Calu3 (cell line): ENCODE data around the gene ACACA. TPM values are rescaled to one million over a fixed set of nuclear protein-coding genes. Genes with fewer than 3 reads are reported as not detected.

ENCODE experiments used
- BruUV-seq: library from RNA; stranded (reverse); fragments of 400-500 nt; replicated peaks from 2 replicates; lab custom pipeline; 2021; lab: Mats Ljungman, UMichigan
- CTCF ChIA-PET: fragments of 300-600 bp; sonication (Branson Sonifier 250); formaldehyde crosslinking; loops from one replicate; lab custom pipeline; 2022; ENCODE audit warnings: antibody characterized with exemption; lab: Charles Lee
- DNase-seq: peaks from one replicate; pipeline ENCODE4 v3.0.0; 2022
- H3K27ac Mint-ChIP-seq: one replicate; pipeline ENCODE4 v1.8.0; 2022; ENCODE audit warnings: mixed read lengths; ENCODE audit not compliant: unreplicated experiment
- H3K27me3 Mint-ChIP-seq: one replicate; pipeline ENCODE4 v1.8.0; 2022; ENCODE audit warnings: mixed read lengths; ENCODE audit not compliant: unreplicated experiment
- H3K36me3 Mint-ChIP-seq: one replicate; pipeline ENCODE4 v1.8.0; 2022; ENCODE audit warnings: mild to moderate bottlenecking, moderate library complexity, mixed read lengths; ENCODE audit not compliant: insufficient read depth, unreplicated experiment
- H3K4me1 Mint-ChIP-seq: one replicate; pipeline ENCODE4 v1.8.0; 2022; ENCODE audit warnings: mild to moderate bottlenecking, low read depth, mixed read lengths; ENCODE audit not compliant: unreplicated experiment
- H3K4me3 Mint-ChIP-seq: one replicate; pipeline ENCODE4 v1.8.0; 2022; ENCODE audit warnings: mild to moderate bottlenecking, low read depth, moderate library complexity, mixed read lengths; ENCODE audit not compliant: unreplicated experiment
- H3K9me3 Mint-ChIP-seq: one replicate; pipeline ENCODE4 v1.8.0; 2022; ENCODE audit warnings: low read depth, mixed read lengths; ENCODE audit not compliant: unreplicated experiment
- intact Hi-C: fragments of 100-400 bp; cut with micrococcal nuclease; formaldehyde crosslinking; loops from one replicate; pipeline ENCODE4 v1.10.0; 2022; ENCODE audit not compliant: unreplicated experiment
- total RNA-seq: library from RNA; stranded (reverse); gene quantifications from 2 replicates; pipeline ENCODE4 v1.2.3, GENCODE V29; 2022
- TF ChIP-seq, protein P1 (sequence below): fragments of 200-600 bp; IDR thresholded peaks from one replicate; pipeline ENCODE4 v1.8.0; 2022; ENCODE audit warnings: antibody characterized with exemption; ENCODE audit not compliant: unreplicated experiment

Gene ACACA
- total RNA-seq, 1 experiment from 2014 or later, result 392 TPM

GRCh38 chr17:37107406-37108083, 299.1 kb downstream of the ACACA start:
- TF ChIP-seq, protein P1, sequence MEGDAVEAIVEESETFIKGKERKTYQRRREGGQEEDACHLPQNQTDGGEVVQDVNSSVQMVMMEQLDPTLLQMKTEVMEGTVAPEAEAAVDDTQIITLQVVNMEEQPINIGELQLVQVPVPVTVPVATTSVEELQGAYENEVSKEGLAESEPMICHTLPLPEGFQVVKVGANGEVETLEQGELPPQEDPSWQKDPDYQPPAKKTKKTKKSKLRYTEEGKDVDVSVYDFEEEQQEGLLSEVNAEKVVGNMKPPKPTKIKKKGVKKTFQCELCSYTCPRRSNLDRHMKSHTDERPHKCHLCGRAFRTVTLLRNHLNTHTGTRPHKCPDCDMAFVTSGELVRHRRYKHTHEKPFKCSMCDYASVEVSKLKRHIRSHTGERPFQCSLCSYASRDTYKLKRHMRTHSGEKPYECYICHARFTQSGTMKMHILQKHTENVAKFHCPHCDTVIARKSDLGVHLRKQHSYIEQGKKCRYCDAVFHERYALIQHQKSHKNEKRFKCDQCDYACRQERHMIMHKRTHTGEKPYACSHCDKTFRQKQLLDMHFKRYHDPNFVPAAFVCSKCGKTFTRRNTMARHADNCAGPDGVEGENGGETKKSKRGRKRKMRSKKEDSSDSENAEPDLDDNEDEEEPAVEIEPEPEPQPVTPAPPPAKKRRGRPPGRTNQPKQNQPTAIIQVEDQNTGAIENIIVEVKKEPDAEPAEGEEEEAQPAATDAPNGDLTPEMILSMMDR, result no peak
- Mint-ChIP-seq H3K27ac (no peak overlapping the region), H3K9me3 (no peaks in the 10 kb centered on the region), H3K27me3 (no peaks in the 10 kb centered on the region), H3K4me1 (no peaks in the 10 kb centered on the region), H3K36me3 (peaks cover 53% of the 10 kb centered on the region), H3K4me3 (no peak overlapping the region)
- intact Hi-C loops, result no loop called here
- no peak for DNase-seq
- no TSS peak for BruUV-seq
- CTCF ChIA-PET, result no interaction called here

DNA sequence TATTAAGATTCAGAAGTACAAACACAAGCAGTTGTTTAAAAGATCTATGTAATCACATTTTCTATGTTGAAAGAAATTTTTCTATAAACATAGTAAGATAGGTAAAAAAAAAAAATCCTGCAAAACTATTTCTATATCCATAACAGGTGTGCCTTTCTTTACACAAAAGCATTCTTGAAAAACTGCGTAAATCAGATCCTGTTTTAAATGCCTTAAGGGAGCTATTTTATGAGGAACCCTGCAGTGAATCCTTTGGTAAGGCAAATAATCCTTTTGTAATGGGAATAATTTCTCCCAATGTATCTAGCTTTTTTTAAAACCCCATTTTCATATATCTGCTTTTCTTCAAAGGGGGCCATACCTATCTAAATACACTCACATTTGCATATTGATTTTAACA, 300.6 kb downstream of the ACACA start:
- TF ChIP-seq, protein P1, result no peak
- intact Hi-C loops, result no loop called here
- Mint-ChIP-seq H3K9me3 (no peaks in the 10 kb centered on the region), H3K4me3 (no peak overlapping the region), H3K36me3 (peaks cover 41% of the 10 kb centered on the region), H3K27ac (no peak overlapping the region), H3K4me1 (no peaks in the 10 kb centered on the region), H3K27me3 (no peaks in the 10 kb centered on the region)
- CTCF ChIA-PET, result interaction anchor here (0.7 to 1.4 kb wide), 2 partner anchors 11 to 1982 kb away, joined by 3 to 8 read pairs; no protein-coding TSS in a partner anchor
- BruUV-seq, result no TSS peak
- no peak for DNase-seq

GRCh38 chr17:37103231-37103630, 303.4 kb downstream of the ACACA start:
- CTCF ChIA-PET, result interaction anchor here (1.1 kb wide), 1 partner anchor 109 kb away, joined by 3 read pairs; no protein-coding TSS in a partner anchor

GRCh38 chr17:37101306-37101705, 305.3 kb downstream of the ACACA start:
- DNase-seq, result no peak
- Mint-ChIP-seq H3K4me3 (no peak overlapping the region), H3K27me3 (no peaks in the 10 kb centered on the region), H3K36me3 (peaks cover 51% of the 10 kb centered on the region), H3K27ac (no peak overlapping the region), H3K4me1 (no peaks in the 10 kb centered on the region), H3K9me3 (no peaks in the 10 kb centered on the region)
- no TSS peak for BruUV-seq
- CTCF ChIA-PET, result interaction anchor here (0.7 kb wide), 2 partner anchors 22 to 297 kb away, joined by 3 to 4 read pairs; no protein-coding TSS in a partner anchor
- TF ChIP-seq, protein P1, result no peak
- intact Hi-C loops, result loop anchor here (5.0 kb wide), 1 partner anchor 51 kb away; no protein-coding TSS in a partner anchor

More at GRCh38 chr17:37103231-37103630, 303.4 kb downstream of the ACACA start:
- Mint-ChIP-seq H3K4me1 (no peaks in the 10 kb centered on the region), H3K27me3 (no peaks in the 10 kb centered on the region), H3K4me3 (no peak overlapping the region), H3K27ac (no peak overlapping the region), H3K36me3 (peaks cover 41% of the 10 kb centered on the region), H3K9me3 (no peaks in the 10 kb centered on the region)
- TF ChIP-seq, protein P1, result no peak
- intact Hi-C loops, result loop anchor here (5.0 kb wide), 1 partner anchor 49 kb away; no protein-coding TSS in a partner anchor
- DNase-seq, result no peak
- BruUV-seq, result no TSS peak
